Measurements from ENCODE around the gene TCEAL1.

GRCh38 chrX:103614999-103615398 is 13.8 kb upstream of the TCEAL1 start:
- TF ChIP-seq CTCF (IDR thresholded peaks at IDR 0.05; ENCODE audit: poor library complexity, severe bottlenecking), result no peak
- TF ChIP-seq EP300 (conservative IDR thresholded peaks at IDR 0.05; ENCODE audit: poor library complexity, severe bottlenecking), result no peak
- TF ChIP-seq TAF1 (IDR thresholded peaks at IDR 0.05; ENCODE audit: low read depth), result no peak
- TF ChIP-seq REST (IDR thresholded peaks at IDR 0.05; ENCODE audit: borderline replicate concordance), result no peak
- no peak for TF ChIP-seq SMC3 (conservative IDR thresholded peaks at IDR 0.05; ENCODE audit: poor library complexity)
- no peak for TF ChIP-seq POLR2AphosphoS5 (IDR thresholded peaks at IDR 0.05)
- no peak for TF ChIP-seq RAD21 (conservative IDR thresholded peaks at IDR 0.05)
- no peak for TF ChIP-seq EZH2 (IDR thresholded peaks at IDR 0.05; ENCODE audit: borderline replicate concordance, insufficient read depth, low read length, poor library complexity, severe bottlenecking)
